Hepatocyte (in vitro differentiated cells): ENCODE measurements around the gene CACNA1F.

Source experiments
- CTCF ChIP-seq: fragments of 200-600 bp; sonication (generic); IDR thresholded peaks from 2 replicates; pipeline ENCODE4 v1.5.1; 2016; ENCODE audit warnings: antibody characterized with exemption, mild to moderate bottlenecking; ENCODE audit not compliant: poor library complexity
- EZH2 ChIP-seq: fragments of 200-600 bp; sonication (generic); IDR thresholded peaks from 2 replicates; pipeline ENCODE4 v1.6.1; 2016; ENCODE audit warnings: antibody characterized with exemption, mild to moderate bottlenecking, borderline replicate concordance
- EZH2phosphoT487 ChIP-seq: fragments of 200-600 bp; sonication (generic); IDR thresholded peaks from one replicate; pipeline ENCODE4 v1.6.1; 2018; ENCODE audit warnings: antibody characterized with exemption, mild to moderate bottlenecking, low read depth, moderate library complexity; ENCODE audit not compliant: unreplicated experiment, severe bottlenecking

GRCh38 chrX:49177873-49178480 is 55.2 kb downstream of the CACNA1F start:
- TF ChIP-seq CTCF (no peak), EZH2phosphoT487 (no peak), EZH2 (no peak)
